ENCODE data around the gene JOSD1.

JOSD1 gene

GRCh38 chr22:38700789-38701628, at the start of gene JOSD1:
Gene JOSD1, minus strand, starts transcription at chr22:38700943. Its CDS starts 956 bp downstream, at chr22:38699987.
- Histone ChIP-seq H3K4me3 (ENCODE audit: low read depth, low read length) (peak within 1 kb of the TSS; percentile 98), H3K27me3 (ENCODE audit: control insufficient read depth, insufficient read depth, low read length) (no peaks in the 10 kb centered on the region), H3K4me1 (ENCODE audit: control insufficient read depth, insufficient read depth, low read length) (peaks cover 39% of the 10 kb centered on the region), H3K36me3 (ENCODE audit: control insufficient read depth, insufficient read depth, low read length) (peaks cover 6% of the 10 kb centered on the region), H3K27ac (ENCODE audit: low read depth, low read length) (peak within 1 kb of the TSS; percentile 94), H3K9me3 (ENCODE audit: control insufficient read depth, insufficient read depth, low read depth, low read length) (no peaks in the 10 kb centered on the region), H3K9ac (ENCODE audit: low read length) (peak within 1 kb of the TSS; percentile 94)

DNA sequence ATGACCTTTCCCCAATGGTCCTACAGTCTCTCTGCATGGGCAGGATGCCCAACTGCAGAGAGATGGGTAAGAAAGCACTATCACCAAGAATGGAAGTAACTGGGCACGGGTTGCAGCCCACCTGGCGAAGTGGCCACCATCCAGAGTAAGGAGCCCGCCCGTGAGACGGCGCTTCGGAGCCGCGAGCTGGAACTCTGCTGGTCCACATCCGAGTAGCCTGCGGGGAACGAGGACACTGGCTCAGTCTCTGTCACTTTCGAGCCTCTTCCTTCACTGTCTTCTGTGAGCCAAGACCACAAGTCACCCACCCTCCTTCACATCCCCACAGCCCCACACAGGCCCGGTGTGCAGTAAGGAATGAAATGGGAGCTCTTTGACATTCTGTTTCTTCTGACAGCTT, 49.4 kb upstream of the JOSD1 start:
- no peaks in the 10 kb centered on the region for H3K9me3 ChIP-seq (ENCODE audit: control insufficient read depth, insufficient read depth, low read depth, low read length)
- H3K4me1 ChIP-seq (ENCODE audit: control insufficient read depth, insufficient read depth, low read length): peaks cover 11% of the 10 kb centered on the region
- peaks cover 36% of the 10 kb centered on the region for H3K36me3 ChIP-seq (ENCODE audit: control insufficient read depth, insufficient read depth, low read length)
- H3K9ac ChIP-seq (ENCODE audit: low read length): no peak overlapping the region
- no peak overlapping the region for H3K27ac ChIP-seq (ENCODE audit: low read depth, low read length)
- H3K27me3 ChIP-seq (ENCODE audit: control insufficient read depth, insufficient read depth, low read length): no peaks in the 10 kb centered on the region
- H3K4me3 ChIP-seq (ENCODE audit: low read depth, low read length): no peak overlapping the region

- H3K9me3 ChIP-seq (ENCODE audit: control insufficient read depth, insufficient read depth, low read depth, low read length): no peaks in the 10 kb centered on the region
- no peaks in the 10 kb centered on the region for H3K4me1 ChIP-seq (ENCODE audit: control insufficient read depth, insufficient read depth, low read length)
- no peak overlapping the region for H3K9ac ChIP-seq (ENCODE audit: low read length)
- H3K36me3 ChIP-seq (ENCODE audit: control insufficient read depth, insufficient read depth, low read length): peaks cover 42% of the 10 kb centered on the region
- no peak overlapping the region for H3K4me3 ChIP-seq (ENCODE audit: low read depth, low read length)
- H3K27me3 ChIP-seq (ENCODE audit: control insufficient read depth, insufficient read depth, low read length): no peaks in the 10 kb centered on the region
- H3K27ac ChIP-seq (ENCODE audit: low read depth, low read length): no peak overlapping the region
Measured at GRCh38 chr22:38748487-38749136, 47.9 kb upstream of the JOSD1 start.

GRCh38 chr22:38745676-38746460, 45.1 kb upstream of the JOSD1 start:
- H3K27ac ChIP-seq (ENCODE audit: low read depth, low read length): no peak overlapping the region
- H3K4me3 ChIP-seq (ENCODE audit: low read depth, low read length): no peak overlapping the region
- H3K4me1 ChIP-seq (ENCODE audit: control insufficient read depth, insufficient read depth, low read length): no peaks in the 10 kb centered on the region
- no peaks in the 10 kb centered on the region for H3K27me3 ChIP-seq (ENCODE audit: control insufficient read depth, insufficient read depth, low read length)
- H3K36me3 ChIP-seq (ENCODE audit: control insufficient read depth, insufficient read depth, low read length): peaks cover 55% of the 10 kb centered on the region
- H3K9me3 ChIP-seq (ENCODE audit: control insufficient read depth, insufficient read depth, low read depth, low read length): no peaks in the 10 kb centered on the region
- no peak overlapping the region for H3K9ac ChIP-seq (ENCODE audit: low read length)

DNA sequence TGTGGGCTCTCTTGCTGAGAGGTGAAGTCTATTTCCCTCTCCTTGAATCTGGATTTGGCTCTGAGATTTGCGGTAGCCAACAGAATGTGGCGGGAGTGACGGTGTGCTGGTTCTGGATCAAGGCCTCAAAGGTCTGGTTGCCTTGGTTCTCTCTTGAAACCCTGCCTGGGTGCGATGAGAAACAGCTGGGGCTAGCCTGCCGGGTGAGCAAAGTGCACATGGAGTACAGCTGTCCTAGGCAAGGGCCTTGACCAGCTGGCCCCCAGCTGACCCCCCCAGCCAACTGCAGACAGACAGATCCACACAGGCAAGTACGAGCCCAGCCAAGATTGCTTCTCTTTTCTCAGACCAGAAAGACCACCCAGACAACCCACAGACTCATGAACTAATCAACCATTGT, 44.2 kb upstream of the JOSD1 start:
- Histone ChIP-seq H3K27me3 (ENCODE audit: control insufficient read depth, insufficient read depth, low read length) (no peaks in the 10 kb centered on the region), H3K4me1 (ENCODE audit: control insufficient read depth, insufficient read depth, low read length) (no peaks in the 10 kb centered on the region), H3K4me3 (ENCODE audit: low read depth, low read length) (no peak overlapping the region), H3K27ac (ENCODE audit: low read depth, low read length) (no peak overlapping the region), H3K9me3 (ENCODE audit: control insufficient read depth, insufficient read depth, low read depth, low read length) (no peaks in the 10 kb centered on the region), H3K9ac (ENCODE audit: low read length) (no peak overlapping the region), H3K36me3 (ENCODE audit: control insufficient read depth, insufficient read depth, low read length) (peaks cover 55% of the 10 kb centered on the region)

- H3K27ac ChIP-seq (ENCODE audit: low read depth, low read length): no peak overlapping the region
- no peaks in the 10 kb centered on the region for H3K27me3 ChIP-seq (ENCODE audit: control insufficient read depth, insufficient read depth, low read length)
- H3K36me3 ChIP-seq (ENCODE audit: control insufficient read depth, insufficient read depth, low read length): peaks cover 73% of the 10 kb centered on the region
- no peaks in the 10 kb centered on the region for H3K4me1 ChIP-seq (ENCODE audit: control insufficient read depth, insufficient read depth, low read length)
- no peaks in the 10 kb centered on the region for H3K9me3 ChIP-seq (ENCODE audit: control insufficient read depth, insufficient read depth, low read depth, low read length)
- H3K9ac ChIP-seq (ENCODE audit: low read length): no peak overlapping the region
- no peak overlapping the region for H3K4me3 ChIP-seq (ENCODE audit: low read depth, low read length)
Measured at GRCh38 chr22:38742176-38742942, 41.6 kb upstream of the JOSD1 start.

- H3K9ac ChIP-seq (ENCODE audit: low read length): no peak overlapping the region
- H3K27ac ChIP-seq (ENCODE audit: low read depth, low read length): no peak overlapping the region
- H3K27me3 ChIP-seq (ENCODE audit: control insufficient read depth, insufficient read depth, low read length): no peaks in the 10 kb centered on the region
- H3K4me3 ChIP-seq (ENCODE audit: low read depth, low read length): no peak overlapping the region
- no peaks in the 10 kb centered on the region for H3K4me1 ChIP-seq (ENCODE audit: control insufficient read depth, insufficient read depth, low read length)
- H3K9me3 ChIP-seq (ENCODE audit: control insufficient read depth, insufficient read depth, low read depth, low read length): no peaks in the 10 kb centered on the region
- H3K36me3 ChIP-seq (ENCODE audit: control insufficient read depth, insufficient read depth, low read length): peaks cover 81% of the 10 kb centered on the region
Measured at GRCh38 chr22:38741576-38741975, 40.8 kb upstream of the JOSD1 start.

DNA sequence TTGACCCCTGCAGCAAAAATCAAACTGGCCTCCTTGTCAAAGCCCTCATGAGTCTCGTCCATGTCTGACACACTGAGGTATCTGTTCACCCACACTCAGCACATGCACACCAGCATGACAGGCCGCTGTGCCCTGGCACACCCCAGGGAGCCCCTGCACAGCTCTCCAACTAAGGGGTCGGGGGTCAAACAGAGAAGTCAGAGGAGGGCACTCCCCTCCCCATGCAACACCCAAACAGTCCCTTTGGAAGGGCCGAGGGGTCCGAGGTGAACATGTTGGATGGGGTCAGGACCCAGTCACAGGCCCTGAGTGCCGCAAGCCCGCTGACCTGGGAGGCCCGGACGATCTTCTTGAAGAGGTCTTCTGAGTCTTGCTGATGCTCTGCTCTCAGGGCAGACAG, 40.4 kb upstream of the JOSD1 start:
- H3K9me3 ChIP-seq (ENCODE audit: control insufficient read depth, insufficient read depth, low read depth, low read length): no peaks in the 10 kb centered on the region
- H3K27ac ChIP-seq (ENCODE audit: low read depth, low read length): no peak overlapping the region
- no peak overlapping the region for H3K4me3 ChIP-seq (ENCODE audit: low read depth, low read length)
- H3K36me3 ChIP-seq (ENCODE audit: control insufficient read depth, insufficient read depth, low read length): peaks cover 82% of the 10 kb centered on the region
- H3K9ac ChIP-seq (ENCODE audit: low read length): no peak overlapping the region
- H3K4me1 ChIP-seq (ENCODE audit: control insufficient read depth, insufficient read depth, low read length): no peaks in the 10 kb centered on the region
- H3K27me3 ChIP-seq (ENCODE audit: control insufficient read depth, insufficient read depth, low read length): no peaks in the 10 kb centered on the region

GRCh38 chr22:38740754-38741153, 40.0 kb upstream of the JOSD1 start:
- H3K27me3 ChIP-seq (ENCODE audit: control insufficient read depth, insufficient read depth, low read length): no peaks in the 10 kb centered on the region
- H3K36me3 ChIP-seq (ENCODE audit: control insufficient read depth, insufficient read depth, low read length): peaks cover 84% of the 10 kb centered on the region
- no peak overlapping the region for H3K4me3 ChIP-seq (ENCODE audit: low read depth, low read length)
- H3K9ac ChIP-seq (ENCODE audit: low read length): no peak overlapping the region
- no peaks in the 10 kb centered on the region for H3K4me1 ChIP-seq (ENCODE audit: control insufficient read depth, insufficient read depth, low read length)
- H3K27ac ChIP-seq (ENCODE audit: low read depth, low read length): no peak overlapping the region
- H3K9me3 ChIP-seq (ENCODE audit: control insufficient read depth, insufficient read depth, low read depth, low read length): no peaks in the 10 kb centered on the region

DNA sequence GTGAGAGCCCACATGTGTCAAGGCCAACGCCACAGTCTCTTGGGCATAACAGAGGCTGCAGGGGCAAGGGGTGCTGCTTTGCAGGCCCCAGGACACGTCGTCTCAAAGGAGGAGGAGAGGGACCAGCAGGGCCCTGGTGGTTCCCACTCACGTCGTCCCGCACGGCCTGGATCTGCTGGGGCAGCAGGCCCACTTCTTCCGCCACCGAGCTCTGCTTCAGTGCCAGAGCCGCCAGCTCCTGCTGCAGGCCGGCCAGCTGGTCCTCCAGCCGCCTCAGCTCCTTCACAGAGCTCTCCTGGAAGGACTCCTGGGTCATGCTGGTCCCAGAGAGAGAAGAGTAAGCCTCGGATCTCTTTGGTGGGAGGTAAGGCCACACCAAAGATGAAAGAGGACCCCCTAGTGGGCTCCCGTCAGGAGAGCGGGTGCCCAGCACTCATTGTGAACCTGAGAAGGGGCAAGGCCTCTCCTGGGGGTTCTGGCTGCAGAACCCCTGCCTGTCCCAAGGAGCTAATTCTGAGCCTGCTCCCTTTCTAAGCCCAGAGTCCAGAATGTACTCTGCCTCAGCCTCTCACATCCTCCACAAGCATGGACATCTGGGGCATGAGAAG, 39.5 kb upstream of the JOSD1 start:
- Histone ChIP-seq H3K27ac (ENCODE audit: low read depth, low read length) (no peak overlapping the region), H3K4me3 (ENCODE audit: low read depth, low read length) (no peak overlapping the region), H3K4me1 (ENCODE audit: control insufficient read depth, insufficient read depth, low read length) (no peaks in the 10 kb centered on the region), H3K9me3 (ENCODE audit: control insufficient read depth, insufficient read depth, low read depth, low read length) (no peaks in the 10 kb centered on the region), H3K36me3 (ENCODE audit: control insufficient read depth, insufficient read depth, low read length) (peaks cover 83% of the 10 kb centered on the region), H3K27me3 (ENCODE audit: control insufficient read depth, insufficient read depth, low read length) (no peaks in the 10 kb centered on the region), H3K9ac (ENCODE audit: low read length) (no peak overlapping the region)
